ENCODE data around the gene NOG.

The NOG gene

DNA sequence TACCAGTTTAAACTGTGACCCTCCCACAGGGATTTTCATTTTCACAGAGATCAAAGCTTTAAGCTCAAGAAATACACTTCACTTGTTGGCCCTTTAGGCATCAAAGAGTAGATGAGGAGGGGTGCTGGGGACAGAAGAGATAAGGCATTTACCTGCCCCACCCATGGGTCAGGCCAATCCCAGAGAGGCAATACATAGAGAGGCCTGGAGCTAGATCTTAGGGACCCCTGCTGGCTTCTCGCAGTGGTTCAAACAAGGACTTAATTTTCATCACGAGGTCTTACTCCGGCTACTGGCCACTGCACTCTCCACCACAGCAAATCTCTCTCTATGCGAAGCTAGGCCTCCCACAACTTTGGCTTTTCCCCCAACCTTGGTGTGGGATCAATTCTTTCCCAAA lies 46.6 kb downstream of the NOG start:
- TF ChIP-seq, protein P1, sequence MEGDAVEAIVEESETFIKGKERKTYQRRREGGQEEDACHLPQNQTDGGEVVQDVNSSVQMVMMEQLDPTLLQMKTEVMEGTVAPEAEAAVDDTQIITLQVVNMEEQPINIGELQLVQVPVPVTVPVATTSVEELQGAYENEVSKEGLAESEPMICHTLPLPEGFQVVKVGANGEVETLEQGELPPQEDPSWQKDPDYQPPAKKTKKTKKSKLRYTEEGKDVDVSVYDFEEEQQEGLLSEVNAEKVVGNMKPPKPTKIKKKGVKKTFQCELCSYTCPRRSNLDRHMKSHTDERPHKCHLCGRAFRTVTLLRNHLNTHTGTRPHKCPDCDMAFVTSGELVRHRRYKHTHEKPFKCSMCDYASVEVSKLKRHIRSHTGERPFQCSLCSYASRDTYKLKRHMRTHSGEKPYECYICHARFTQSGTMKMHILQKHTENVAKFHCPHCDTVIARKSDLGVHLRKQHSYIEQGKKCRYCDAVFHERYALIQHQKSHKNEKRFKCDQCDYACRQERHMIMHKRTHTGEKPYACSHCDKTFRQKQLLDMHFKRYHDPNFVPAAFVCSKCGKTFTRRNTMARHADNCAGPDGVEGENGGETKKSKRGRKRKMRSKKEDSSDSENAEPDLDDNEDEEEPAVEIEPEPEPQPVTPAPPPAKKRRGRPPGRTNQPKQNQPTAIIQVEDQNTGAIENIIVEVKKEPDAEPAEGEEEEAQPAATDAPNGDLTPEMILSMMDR (IDR thresholded peaks at IDR 0.05) = no peak

DNA sequence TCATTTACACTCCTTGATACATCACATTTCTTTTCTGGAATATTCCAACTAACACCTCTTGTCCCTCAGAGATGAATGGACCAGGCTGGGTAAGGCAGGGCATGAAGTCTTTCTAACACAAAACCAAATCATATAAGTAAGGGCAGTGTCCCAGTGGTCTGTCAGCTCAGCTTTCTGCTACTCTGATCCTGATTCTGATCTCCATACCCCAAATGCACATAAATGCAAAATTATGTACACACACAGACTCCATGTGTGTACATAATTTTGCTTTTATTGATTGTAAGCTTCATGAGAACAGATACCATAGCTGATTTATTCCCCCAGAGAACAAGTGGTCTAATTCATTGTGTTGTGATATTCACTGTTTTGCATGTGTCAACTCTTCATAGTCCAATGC lies 47.9 kb downstream of the NOG start:
- TF ChIP-seq, protein P1 (IDR thresholded peaks at IDR 0.05) = no peak

DNA sequence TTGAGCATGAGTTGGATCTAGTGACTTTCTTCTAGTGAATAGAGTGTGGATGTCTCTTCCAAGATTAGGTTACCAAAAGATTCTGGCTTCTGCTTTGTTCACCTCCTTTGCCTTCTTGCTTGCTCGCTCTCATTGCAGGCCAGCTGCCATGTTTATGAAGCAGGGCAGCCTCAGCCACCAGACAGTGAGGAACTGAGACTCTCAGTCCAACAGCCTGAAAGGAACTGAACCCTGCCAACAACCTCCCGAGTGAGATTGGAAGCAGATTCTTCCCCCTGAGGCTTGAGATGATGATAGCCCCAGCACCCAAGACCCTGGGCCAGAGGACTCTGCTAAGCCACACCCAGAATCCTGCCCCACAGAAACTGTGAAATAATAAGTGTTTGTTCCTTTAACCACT lies 48.4 kb downstream of the NOG start:
- TF ChIP-seq, protein P1 (IDR thresholded peaks at IDR 0.05) = no peak

DNA sequence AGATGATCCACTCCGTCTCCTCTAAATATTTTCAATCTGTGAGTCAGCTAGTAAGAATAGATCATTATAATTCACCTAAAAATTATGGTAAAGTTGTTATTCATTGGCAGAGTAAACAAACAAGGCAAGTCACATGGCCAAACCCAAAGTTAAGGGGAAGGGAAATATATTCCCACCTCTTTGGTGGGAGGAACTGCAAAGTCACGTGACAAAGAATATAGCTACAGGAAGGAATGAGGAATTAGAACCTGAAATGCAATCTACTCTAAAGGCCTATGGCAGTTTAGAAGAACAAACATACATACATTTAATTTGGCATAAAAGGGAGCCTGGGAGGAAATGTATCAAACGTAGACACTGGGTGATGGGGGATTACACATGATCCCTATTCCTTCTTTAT lies 48.9 kb downstream of the NOG start:
- TF ChIP-seq, protein P1 (IDR thresholded peaks at IDR 0.05) = no peak
